HFFc6 (cell line): ENCODE measurements around the gene ANTXRL. TPM values are rescaled to one million over a fixed set of nuclear protein-coding genes. Genes with fewer than 3 reads are reported as not detected.
"Not testable (repeated sequence)": the region's sequence is repeated elsewhere in the genome, so short reads cannot be mapped to it uniquely, and the experiment has no call there.

ENCODE experiments used
- DNase-seq: peaks from one replicate; pipeline ENCODE4 v3.0.0-alpha.2; 2018
- H3K27ac Mint-ChIP-seq: 2 replicates; pipeline ENCODE4 v1.8.0; 2020; ENCODE audit warnings: mild to moderate bottlenecking, mixed read lengths
- H3K27me3 Mint-ChIP-seq: 2 replicates; pipeline ENCODE4 v1.8.0; 2021; ENCODE audit warnings: mild to moderate bottlenecking, moderate library complexity, mixed read lengths; ENCODE audit not compliant: insufficient read depth
- H3K36me3 Mint-ChIP-seq: 2 replicates; pipeline ENCODE4 v1.8.0; 2021; ENCODE audit warnings: low read depth, mixed read lengths
- H3K4me1 Mint-ChIP-seq: 2 replicates; pipeline ENCODE4 v1.8.0; 2020; ENCODE audit warnings: low read depth, mixed read lengths
- H3K4me3 Mint-ChIP-seq: 2 replicates; pipeline ENCODE4 v1.8.0; 2020; ENCODE audit warnings: mild to moderate bottlenecking, moderate library complexity, mixed read lengths
- H3K9me3 Mint-ChIP-seq: 2 replicates; pipeline ENCODE4 v1.8.0; 2020; ENCODE audit warnings: mild to moderate bottlenecking, mixed read lengths
- total RNA-seq, 6 experiments: library from RNA; stranded (reverse); fragmentation: NEBNext Ultra II Directional; extraction: Animal tissue kit (Norgen Biotek cat#: 25700); gene quantifications; 2 replicates in 1 of 6; 3 replicates in 5 of 6; pipeline ENCODE4 v1.2.3, GENCODE V29; 2021
- TF ChIP-seq, protein P1 (sequence below): fragments of 200-600 bp; sonication (generic); IDR thresholded peaks from 2 replicates; pipeline ENCODE4 v1.5.0; 2021; ENCODE audit warnings: antibody characterized with exemption, mild to moderate bottlenecking

The ANTXRL gene
- total RNA-seq, 6 experiments from 2014 or later, result not detected

DNA sequence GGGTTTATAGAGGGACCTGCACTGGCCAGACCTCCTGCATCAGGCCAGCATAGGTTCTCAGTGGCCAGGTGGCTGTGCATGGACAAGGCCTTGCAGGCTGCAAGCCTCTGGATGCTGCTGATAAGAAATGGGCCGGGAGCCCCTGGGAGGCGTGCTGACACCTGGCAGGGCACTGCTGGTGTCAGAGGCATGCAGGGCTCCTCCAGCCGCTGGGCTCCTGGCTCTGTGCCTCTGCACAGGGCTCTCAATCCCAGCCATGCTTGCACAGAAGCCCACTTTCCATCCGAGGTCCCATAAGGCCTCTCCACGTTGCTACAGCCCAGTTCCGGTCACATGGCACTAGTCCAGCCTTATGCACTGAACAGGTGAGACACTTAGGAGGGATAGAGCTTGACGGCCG lies 27.3 kb downstream of the ANTXRL start:
- peaks cover 48% of the 10 kb centered on the region for H3K4me1 Mint-ChIP-seq
- DNase-seq, result no peak
- no peak overlapping the region for H3K4me3 Mint-ChIP-seq
- no peaks in the 10 kb centered on the region for H3K9me3 Mint-ChIP-seq
- H3K27me3 Mint-ChIP-seq, result peaks cover 8% of the 10 kb centered on the region
- no peaks in the 10 kb centered on the region for H3K36me3 Mint-ChIP-seq
- TF ChIP-seq, protein P1, sequence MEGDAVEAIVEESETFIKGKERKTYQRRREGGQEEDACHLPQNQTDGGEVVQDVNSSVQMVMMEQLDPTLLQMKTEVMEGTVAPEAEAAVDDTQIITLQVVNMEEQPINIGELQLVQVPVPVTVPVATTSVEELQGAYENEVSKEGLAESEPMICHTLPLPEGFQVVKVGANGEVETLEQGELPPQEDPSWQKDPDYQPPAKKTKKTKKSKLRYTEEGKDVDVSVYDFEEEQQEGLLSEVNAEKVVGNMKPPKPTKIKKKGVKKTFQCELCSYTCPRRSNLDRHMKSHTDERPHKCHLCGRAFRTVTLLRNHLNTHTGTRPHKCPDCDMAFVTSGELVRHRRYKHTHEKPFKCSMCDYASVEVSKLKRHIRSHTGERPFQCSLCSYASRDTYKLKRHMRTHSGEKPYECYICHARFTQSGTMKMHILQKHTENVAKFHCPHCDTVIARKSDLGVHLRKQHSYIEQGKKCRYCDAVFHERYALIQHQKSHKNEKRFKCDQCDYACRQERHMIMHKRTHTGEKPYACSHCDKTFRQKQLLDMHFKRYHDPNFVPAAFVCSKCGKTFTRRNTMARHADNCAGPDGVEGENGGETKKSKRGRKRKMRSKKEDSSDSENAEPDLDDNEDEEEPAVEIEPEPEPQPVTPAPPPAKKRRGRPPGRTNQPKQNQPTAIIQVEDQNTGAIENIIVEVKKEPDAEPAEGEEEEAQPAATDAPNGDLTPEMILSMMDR, result no peak
- H3K27ac Mint-ChIP-seq, result no peak overlapping the region; the same call in 1 of the 2 replicates

DNA sequence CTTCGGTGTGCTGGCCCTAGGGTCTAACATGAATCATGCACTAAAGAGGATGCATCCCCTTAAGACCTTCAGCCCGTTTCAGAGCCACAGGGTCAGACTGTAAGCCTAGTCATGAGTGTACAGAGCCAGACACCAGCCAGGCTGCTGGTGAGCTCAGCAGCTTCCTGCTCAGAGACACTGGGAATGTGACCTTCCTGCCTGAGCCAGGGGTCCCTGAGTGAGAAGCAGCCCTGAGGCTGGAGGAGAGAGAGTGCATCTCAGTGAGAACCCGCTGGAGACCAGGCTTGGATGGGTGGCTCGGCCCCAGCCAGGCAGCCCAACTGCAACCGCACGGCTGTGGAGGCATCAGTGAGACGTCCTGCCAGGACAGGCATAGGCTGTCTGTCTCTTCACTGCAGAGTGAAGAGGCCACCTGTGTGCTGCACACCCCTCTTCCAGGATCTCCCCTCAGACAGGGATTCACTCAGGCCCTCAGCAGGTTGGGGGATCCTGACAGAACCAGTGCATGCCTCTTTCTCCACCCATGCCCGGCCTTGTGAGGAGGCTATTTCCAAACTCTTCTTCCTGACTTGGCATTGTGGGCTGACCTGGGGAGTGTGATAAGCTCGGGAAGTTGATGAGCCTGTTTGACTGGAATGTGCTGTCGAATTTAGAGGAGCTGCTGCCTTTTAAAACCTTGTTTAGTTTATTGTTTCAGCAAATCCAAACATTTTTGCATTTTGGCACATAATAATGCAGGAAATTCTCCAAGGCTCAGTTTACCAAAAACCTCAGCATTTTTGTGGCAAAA lies 28.5 kb downstream of the ANTXRL start:
- H3K36me3 Mint-ChIP-seq, H3K9me3 Mint-ChIP-seq, H3K27me3 Mint-ChIP-seq: not testable (repeated sequence)
- DNase-seq, result peak; percentile 56
- Mint-ChIP-seq H3K27ac (peak overlapping the region; percentile 91), H3K4me3 (peak overlapping the region; percentile 25; the same call in 1 of the 2 replicates), H3K4me1 (peaks cover 48% of the 10 kb centered on the region)

DNA sequence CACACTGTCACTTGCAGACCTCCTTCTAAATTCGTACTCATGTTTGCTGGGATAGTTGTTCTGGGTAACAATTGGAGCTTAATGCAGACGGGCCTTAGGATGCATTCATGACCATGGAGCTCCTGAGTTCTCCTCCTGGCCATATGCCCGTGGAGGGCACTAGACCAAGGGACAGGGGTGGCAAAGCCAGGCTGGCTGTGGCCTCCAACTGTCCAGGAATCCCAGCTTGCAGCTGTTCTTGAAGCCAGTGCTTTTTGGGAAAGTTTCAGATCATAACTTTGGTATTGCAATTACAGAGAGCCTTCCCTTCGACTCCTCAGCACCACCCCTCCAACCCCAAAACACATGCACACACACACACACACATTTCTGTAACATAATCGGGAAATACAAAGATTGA lies 30.6 kb downstream of the ANTXRL start:
- DNase-seq, result no peak
- H3K4me1 Mint-ChIP-seq, result peaks cover 36% of the 10 kb centered on the region
- H3K36me3 Mint-ChIP-seq, result no peaks in the 10 kb centered on the region
- H3K27ac Mint-ChIP-seq, result no peak overlapping the region
- TF ChIP-seq, protein P1, result no peak
- H3K4me3 Mint-ChIP-seq, result no peak overlapping the region
- peaks cover 3% of the 10 kb centered on the region for H3K27me3 Mint-ChIP-seq
- no peaks in the 10 kb centered on the region for H3K9me3 Mint-ChIP-seq

GRCh38 chr10:46317889-46318288 lies 31.1 kb downstream of the ANTXRL start:
- TF ChIP-seq, protein P1, result no peak
- H3K9me3 Mint-ChIP-seq, result no peaks in the 10 kb centered on the region
- H3K4me1 Mint-ChIP-seq, result peaks cover 36% of the 10 kb centered on the region
- peaks cover 3% of the 10 kb centered on the region for H3K27me3 Mint-ChIP-seq
- no peak overlapping the region for H3K4me3 Mint-ChIP-seq
- no peaks in the 10 kb centered on the region for H3K36me3 Mint-ChIP-seq
- no peak for DNase-seq
- no peak overlapping the region for H3K27ac Mint-ChIP-seq

DNA sequence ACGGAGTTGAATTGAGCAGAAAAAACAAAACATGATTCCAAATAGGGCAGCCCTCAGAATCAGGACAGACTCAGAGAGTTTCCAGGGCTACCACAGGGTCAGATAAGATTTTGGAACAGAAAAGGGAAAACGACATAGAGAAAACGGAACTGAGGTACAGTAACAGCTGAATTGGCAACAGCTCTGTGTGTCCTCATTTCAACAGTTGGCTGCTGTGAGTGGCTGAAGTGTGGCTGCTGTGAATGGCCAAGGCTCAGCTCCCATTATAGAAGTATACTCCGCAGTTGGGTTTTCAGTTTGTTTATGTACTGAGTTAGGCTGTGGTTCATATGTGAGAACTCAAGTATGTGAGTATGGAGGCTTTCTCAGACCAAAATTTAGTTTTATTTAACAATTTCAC lies 32.0 kb downstream of the ANTXRL start:
- no peaks in the 10 kb centered on the region for H3K9me3 Mint-ChIP-seq
- H3K4me3 Mint-ChIP-seq, result no peak overlapping the region
- peaks cover 3% of the 10 kb centered on the region for H3K27me3 Mint-ChIP-seq
- peaks cover 36% of the 10 kb centered on the region for H3K4me1 Mint-ChIP-seq
- TF ChIP-seq, protein P1, result no peak
- DNase-seq, result no peak
- no peak overlapping the region for H3K27ac Mint-ChIP-seq
- H3K36me3 Mint-ChIP-seq, result no peaks in the 10 kb centered on the region

DNA sequence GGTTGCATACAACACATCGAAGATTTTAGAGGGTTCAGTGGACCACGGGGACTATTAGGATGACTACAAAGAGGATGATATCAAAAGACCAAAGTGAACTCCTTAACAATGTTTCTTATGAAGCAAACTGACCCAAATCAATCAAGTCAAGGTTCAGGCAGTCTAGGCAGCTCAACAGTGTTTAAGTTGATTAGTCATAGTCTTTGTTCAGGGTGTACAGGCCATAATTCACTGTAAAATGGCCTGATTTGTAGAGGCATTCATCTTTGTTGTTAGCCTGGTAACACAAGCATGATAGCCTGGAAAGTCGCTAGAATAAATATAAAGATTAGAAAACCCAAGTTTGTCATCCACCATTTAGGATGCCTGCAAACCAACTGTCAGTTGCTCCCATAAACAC lies 32.6 kb downstream of the ANTXRL start:
- H3K36me3 Mint-ChIP-seq, result no peaks in the 10 kb centered on the region
- TF ChIP-seq, protein P1, result no peak
- DNase-seq, result no peak
- H3K27ac Mint-ChIP-seq, result no peak overlapping the region
- peaks cover 3% of the 10 kb centered on the region for H3K27me3 Mint-ChIP-seq
- no peak overlapping the region for H3K4me3 Mint-ChIP-seq
- H3K4me1 Mint-ChIP-seq, result peaks cover 32% of the 10 kb centered on the region
- no peaks in the 10 kb centered on the region for H3K9me3 Mint-ChIP-seq
